IPS-NIHi11 (cell line): ENCODE measurements around the gene RCOR3.
A peak's percentile ranks its signal among the peaks of the same experiment; 100 is the strongest.
"Not testable (repeated sequence)": the region's sequence is repeated elsewhere in the genome, so short reads cannot be mapped to it uniquely, and the experiment has no call there.

Source experiments
- DNase-seq: peaks from one replicate; pipeline ENCODE4 v3.0.0; 2012; ENCODE audit warnings: mixed read lengths, low spot score

RCOR3 gene

DNA sequence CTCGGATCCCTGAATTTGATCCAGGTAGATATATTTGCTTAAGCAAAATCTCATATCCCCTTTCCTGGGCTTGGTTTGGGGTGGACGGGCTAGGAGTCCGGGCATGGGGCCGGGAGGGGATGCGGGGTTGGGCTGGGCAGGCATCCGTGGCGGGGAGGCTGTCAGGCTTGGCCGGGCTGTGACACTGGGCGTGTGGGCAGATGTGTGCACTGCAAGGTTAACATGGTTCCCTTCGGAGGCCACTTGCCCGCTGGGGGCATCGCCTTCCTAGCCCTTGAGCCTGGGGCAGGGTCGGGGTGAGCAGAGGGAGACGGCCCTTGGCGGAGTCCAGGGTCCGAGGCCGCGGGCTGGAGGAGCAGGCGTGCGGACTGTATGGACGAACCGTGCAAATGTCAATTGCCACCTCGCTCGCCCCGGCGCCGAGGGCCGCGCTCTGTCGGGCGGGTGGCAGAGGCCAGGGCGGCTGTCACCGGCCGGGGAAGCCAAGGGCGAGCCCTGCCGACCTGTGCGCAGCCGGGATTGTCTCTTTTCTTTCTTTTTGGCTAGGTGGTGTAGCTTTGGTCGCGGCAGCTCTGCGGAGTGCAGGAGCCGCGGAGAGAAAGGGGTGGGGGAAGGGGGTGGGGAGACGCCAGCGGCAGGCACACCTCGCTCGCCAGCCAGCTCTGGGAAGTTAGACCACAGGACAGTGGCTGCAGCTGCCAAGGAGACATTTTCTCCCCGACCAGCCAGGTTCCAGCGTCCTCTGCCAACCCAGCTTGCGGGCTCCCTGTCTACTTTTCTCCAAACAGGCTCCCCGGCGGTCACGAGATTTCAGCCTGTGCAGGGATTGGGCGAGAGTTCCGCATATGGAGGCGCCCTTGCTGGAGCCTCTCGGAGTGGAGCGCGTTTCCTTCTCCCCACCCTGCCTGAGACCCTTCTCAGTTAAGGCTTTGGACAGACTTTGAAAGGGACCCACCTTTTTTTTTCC lies 1.3 kb downstream of the RCOR3 start:
- DNase-seq = peak; percentile 79

DNA sequence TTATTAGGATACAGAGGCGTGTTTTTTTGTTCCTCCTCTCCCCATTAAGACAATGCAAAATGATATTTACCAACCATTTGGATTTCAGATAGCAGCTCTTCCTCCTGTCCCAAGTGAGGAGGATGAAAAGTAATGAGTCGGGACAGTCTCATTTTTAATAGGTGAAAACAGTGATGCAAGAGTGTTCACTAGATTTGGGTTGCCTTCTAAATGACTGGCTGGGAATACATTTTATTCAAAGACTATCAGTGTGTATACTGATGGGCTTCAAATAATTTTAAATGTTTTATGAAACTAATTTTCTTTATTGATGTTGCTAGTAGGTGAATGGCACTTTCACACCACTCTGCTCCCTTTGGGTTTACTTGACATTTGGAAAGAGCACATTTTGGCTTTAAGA lies 2.1 kb downstream of the RCOR3 start:
- DNase-seq = no peak

- DNase-seq = not testable (repeated sequence)
Measured at GRCh38 chr1:211263022-211263421, 3.9 kb downstream of the RCOR3 start.

- DNase-seq = no peak
Measured at GRCh38 chr1:211267204-211267857, 8.2 kb downstream of the RCOR3 start.

- no peak for DNase-seq
Measured at GRCh38 chr1:211279340-211279739, 20.2 kb downstream of the RCOR3 start.

GRCh38 chr1:211280910-211281309 lies 21.7 kb downstream of the RCOR3 start:
- DNase-seq = no peak

DNA sequence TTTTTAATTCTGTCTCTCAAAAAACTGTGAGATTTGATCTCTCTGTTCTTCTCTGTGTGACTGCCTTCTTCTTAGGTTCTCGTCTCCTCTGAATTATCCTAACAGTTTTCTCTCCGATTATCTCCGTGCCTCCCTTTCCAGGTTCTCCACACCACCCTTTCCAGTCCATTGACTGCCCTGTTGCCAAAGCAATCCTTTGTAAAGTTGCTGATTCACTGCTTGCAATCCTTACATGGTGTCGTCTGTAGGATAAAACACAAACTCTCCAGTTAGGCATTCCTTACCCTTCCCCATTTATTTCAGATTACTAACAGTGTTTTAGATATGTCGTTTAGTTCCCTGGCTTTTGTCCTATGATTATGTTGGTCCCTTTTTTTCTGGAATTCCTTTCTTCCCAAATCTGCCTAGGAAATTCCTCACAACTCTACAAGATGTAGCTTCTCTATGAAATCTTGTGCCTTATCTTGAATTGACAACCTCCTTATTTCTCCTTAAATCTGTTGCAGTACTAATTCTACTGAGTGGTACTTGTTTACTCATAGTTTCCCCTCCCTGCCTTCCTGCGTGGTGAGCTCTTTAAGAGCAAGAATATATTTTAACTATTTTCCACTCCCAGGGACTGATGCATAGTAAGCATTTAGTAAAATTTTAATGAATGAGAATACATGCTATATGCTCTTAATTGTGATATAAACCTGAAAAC lies 22.3 kb downstream of the RCOR3 start:
- DNase-seq = no peak

DNA sequence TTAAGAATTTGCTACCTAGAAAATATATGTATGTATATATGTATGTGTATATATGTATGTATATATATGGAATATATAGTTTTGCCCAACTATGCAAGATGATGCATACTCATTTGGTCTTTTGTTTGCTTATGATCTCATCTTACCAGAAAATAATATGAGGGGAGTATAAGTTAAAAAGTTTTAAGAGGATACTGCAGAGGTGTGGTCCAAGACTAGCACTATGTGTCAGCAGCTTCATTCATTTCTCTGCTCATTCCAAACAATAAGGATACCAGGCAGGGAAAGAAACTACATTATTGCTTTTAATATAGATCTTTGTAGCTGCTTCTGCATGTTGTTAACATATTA lies 22.8 kb downstream of the RCOR3 start:
- DNase-seq = no peak

- DNase-seq = no peak
Measured at GRCh38 chr1:211285196-211285595, 26.0 kb downstream of the RCOR3 start.

- DNase-seq = no peak
Measured at GRCh38 chr1:211287218-211287617, 28.1 kb downstream of the RCOR3 start.

- no peak for DNase-seq
Measured at GRCh38 chr1:211292411-211292810, 33.2 kb downstream of the RCOR3 start.

DNA sequence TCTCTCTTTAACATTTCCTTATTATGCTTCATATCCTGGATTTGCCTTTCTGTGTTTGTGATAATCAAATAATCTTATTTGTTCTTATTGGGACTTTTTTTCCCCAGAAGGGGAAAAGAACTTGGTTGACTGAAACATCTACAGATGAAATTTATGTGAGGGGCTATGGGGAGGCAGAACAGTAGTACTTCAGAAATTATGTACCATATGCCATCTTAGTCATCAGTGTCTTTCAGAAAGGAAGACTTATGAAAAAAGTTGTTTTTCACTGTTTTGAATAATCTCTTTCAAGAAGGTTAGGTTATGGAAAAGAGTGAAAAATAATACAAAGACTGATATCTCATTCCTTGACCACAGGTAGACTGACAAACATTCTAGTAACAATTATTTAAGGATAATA lies 37.2 kb downstream of the RCOR3 start:
- no peak for DNase-seq

GRCh38 chr1:211305044-211305443 lies 45.9 kb downstream of the RCOR3 start:
- DNase-seq = peak; percentile 18

- peak; percentile 16 for DNase-seq
Measured at GRCh38 chr1:211309617-211310016, 50.5 kb downstream of the RCOR3 start.

- DNase-seq = no peak
Measured at GRCh38 chr1:211313392-211313791, 54.2 kb downstream of the RCOR3 start.

DNA sequence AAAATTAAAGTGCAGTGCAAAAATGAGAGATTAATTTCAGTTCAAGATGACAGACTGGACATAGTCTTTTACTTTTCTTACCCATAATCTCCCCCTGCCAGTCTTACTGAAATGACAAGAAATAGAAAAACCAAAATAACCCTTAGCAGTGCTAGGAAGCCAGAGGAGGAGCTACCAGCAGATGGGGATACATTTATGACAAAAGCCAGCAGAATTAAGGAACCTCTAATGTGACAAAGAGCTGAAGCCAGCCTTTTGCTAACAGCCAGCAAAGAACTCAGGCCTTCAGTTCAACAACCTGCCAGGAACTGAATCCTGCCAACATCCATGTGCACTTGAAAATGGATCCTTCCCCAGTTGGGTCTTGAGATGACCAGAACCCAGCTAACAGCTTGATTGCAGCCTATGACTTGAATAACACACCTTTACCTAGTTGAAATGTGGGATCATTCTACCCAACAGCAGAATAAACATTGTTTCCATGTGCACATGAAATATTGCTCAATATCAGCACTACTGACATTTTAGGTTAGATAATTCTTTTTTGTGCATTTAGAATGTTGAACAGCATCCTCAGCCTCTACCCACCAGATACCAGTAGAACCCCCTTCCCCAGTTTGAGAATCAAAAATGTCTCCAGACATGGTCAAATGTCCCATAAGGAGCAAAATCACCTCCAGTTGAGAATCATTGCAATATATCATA lies 59.6 kb downstream of the RCOR3 start:
- peak; percentile 25 for DNase-seq

- no peak for DNase-seq
Measured at GRCh38 chr1:211319892-211320291, 60.7 kb downstream of the RCOR3 start.

- DNase-seq = no peak
Measured at GRCh38 chr1:211320980-211321379, 61.8 kb downstream of the RCOR3 start.

DNA sequence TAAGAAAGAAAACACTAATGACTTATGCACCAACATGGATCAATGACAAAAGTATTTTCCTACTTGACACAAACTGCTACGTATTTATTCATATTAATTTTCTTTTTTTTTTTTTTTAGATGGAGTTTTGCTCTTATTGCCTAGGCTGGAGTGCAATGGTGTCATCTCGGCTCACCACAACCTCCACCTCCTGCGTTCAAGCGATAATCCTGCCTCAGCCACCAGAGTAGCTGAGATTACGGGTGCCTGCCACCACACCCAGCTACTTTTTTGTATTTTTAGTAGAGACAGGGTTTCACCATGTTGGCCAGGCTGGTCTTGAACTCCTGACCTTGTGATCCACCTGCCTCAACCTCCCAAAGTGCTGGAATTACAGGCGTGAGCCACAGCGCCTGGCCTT lies 62.5 kb downstream of the RCOR3 start:
- DNase-seq = not testable (repeated sequence)

GRCh38 chr1:211323156-211324063 lies 64.2 kb downstream of the RCOR3 start:
- peak; percentile 70 for DNase-seq
